Left kidney (tissue), 2 donors: ENCODE data around the gene ZNF184. TPM values are rescaled to one million over a fixed set of nuclear protein-coding genes. Genes with fewer than 3 reads are reported as not detected.
A peak's percentile ranks its signal among the peaks of the same experiment; 100 is the strongest.
"Not testable (repeated sequence)": the region's sequence is repeated elsewhere in the genome, so short reads cannot be mapped to it uniquely, and the experiment has no call there.

Experiments used
- DNase-seq: peaks from one replicate; pipeline ENCODE4 v3.0.0-alpha.2; 2013
- polyA plus RNA-seq: library from polyadenylated mRNA; unstranded; fragments of 120-200 nt; gene quantifications from one replicate; pipeline ENCODE4 v1.2.1, GENCODE V29; 2013; ENCODE audit not compliant: insufficient read length

The ZNF184 gene
- polyA plus RNA-seq, 1 donor: 20.6 TPM

DNA sequence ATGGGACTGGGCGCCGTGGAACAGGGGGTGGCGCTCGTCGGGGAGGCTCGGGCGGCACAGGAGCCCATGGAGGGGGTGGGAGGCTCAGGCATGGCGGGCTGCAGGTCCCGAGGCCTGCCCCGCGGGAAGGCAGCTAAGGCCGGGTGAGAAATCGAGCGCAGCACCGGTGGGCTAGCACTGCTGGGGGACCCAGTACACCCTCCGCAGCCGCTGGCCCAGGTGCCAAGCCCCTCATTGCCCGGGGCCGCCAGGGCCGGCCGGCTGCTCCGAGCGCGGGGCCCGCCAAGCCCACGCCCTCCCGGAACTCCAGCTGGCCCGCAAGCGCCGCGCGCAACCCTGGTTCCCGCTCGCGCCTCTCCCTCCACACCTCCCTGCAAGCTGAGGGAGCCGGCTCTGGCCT lies 48.1 kb downstream of the ZNF184 start:
- not testable (repeated sequence) for DNase-seq

DNA sequence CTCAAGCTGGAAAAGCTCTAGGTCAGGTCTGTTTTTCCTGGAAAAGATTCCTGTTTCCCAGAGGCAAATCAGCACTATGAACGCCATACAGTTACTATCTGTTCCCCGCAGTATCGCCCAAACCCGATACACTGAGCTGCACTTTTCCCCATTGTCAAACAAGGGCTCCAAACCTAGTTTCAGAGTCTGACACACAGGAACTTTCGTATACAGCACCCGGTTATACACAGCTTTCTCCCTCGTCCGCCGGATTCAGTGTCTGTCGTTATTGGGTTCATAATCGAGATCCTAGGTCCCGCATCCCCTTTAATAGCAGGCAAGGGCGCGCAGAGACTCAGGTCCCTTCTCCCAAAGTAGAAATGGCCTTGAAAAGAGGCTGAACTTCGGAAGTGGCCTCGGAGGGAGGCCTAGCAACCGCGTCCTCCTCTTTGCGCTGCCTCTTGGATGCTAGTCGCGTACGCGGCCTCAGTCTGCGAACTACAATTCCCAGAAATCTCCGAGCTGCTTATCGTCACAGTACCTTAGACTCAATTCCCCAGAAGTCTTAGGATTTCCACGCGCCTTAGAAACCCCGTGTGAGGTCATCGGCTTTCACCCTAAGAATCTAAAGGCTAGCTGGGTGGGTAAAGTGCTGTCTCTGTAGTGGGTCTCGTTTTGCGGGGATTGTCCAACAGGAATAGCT lies 50.1 kb downstream of the ZNF184 start:
- peak; percentile 31 for DNase-seq

DNA sequence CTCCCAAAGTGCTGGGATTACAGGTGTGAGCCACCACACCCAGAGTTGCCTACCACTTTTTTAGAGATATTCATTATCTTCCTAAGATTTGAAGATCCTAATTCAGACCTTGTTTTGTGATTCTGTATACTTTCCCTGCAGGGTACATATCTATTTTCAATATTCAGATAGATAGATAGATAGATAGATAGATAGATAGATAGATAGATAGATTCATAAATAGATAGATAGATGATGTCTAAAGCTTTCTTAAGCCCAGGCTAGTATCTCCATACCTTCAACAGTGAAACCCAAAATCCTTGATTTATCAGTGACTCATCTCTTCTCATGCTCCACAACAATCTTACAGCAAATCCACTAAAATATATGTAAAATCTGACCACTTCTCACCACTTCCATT lies 53.5 kb downstream of the ZNF184 start:
- DNase-seq: no peak

DNA sequence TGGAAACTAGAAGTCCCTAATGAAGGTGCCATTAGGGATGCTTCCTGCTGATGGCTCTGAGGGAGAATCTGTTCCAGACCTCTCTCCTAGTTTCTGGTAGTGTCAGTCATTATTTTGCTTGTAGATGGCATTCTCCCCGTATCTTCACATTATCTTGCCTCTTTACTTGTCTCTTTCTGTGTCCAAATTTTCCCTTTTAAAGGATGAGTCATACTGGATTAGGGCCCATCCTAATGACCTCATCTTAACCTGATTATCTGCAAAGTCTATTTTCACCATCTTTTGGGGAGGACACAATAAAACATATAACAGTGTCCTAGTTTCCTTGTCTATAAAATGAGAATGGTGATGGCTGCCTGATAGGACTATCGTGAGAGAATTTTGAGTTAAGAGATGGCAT lies 57.0 kb downstream of the ZNF184 start:
- no peak for DNase-seq

DNA sequence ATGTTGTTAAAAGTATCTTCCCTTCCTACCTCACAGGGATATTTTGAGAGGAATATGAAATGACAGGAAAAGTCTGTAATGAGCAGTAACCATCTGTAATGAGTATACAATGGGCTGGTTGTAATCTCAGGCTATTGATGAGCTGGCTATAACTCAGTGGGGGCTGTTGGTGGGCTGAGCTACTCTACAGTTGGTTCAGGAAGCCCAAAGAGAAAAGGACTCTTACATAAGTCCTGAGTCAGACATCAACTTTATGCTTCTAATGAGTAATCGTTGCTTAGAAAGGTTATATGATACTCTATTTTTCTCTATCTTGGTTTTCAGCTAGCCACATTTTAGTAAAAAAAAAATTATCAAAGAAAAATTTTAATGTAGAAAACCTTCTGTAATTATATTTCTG lies 57.9 kb downstream of the ZNF184 start:
- no peak for DNase-seq

DNA sequence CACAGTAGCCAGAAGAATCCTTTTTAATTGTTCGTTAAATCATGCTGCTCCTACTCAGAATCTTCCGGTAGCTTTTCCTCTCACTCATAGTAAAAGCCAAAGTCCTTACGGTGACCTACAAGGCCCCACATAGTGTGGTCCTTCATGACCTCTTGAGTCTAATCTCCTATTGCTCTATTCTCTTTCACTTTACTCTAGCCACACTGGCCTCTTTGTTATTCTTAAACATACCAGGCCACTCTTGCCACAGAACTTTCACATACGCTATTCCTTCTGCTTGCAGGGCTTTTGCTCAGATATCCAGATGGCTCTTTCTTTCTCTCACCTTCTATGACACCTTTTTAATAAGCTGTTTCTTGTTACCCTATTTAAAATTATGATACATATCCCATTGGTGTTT lies 58.6 kb downstream of the ZNF184 start:
- no peak for DNase-seq

DNA sequence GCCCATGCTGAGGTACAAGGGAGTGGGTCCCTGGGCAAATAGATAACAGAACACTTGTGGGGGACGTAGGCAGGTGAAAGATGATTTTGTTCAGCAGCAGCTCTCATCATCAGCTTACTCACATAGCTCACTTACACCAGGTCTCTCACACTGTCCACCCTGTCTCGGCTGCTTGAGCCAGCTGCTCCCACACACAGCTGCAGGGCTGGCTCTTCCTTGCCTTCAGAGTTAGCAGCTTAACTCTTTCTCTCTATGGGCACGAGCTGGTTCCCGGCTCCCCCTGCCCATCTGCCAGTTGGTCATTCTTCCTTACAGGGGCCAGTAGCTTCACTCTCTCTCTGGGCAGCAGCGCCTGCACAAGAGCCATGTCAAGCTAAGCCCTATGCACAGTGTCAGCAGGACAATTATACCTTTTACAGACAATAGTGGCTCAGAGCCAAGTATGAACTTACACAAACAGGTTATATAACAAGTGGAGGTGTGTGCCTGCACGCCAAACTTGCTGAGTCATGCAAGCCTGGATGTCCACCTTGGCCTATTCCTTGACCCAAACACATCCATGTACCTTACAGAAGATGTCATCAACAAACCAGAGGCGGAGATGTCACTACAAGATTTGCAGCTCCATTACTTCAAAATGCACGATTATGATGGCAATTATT lies 65.6 kb downstream of the ZNF184 start:
- no peak for DNase-seq

DNA sequence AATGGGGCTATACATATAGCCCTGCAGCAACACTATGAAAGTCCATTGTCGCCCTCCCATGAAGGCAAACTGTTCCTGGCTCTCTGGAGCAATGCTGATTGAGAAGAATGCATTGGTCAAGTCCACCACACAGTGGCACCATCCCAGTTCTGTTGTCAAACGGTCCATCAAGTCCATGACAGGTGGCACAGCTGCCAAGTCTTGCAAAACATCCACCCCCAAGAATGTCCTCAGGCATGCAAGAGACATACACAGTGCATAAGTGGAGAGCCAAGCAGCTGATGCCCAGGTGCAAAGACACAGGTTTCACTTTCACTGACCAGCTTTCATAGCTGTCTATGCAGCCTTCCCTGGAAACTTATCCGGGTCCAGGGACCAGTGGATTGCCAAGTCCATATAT lies 66.8 kb downstream of the ZNF184 start:
- no peak for DNase-seq

DNA sequence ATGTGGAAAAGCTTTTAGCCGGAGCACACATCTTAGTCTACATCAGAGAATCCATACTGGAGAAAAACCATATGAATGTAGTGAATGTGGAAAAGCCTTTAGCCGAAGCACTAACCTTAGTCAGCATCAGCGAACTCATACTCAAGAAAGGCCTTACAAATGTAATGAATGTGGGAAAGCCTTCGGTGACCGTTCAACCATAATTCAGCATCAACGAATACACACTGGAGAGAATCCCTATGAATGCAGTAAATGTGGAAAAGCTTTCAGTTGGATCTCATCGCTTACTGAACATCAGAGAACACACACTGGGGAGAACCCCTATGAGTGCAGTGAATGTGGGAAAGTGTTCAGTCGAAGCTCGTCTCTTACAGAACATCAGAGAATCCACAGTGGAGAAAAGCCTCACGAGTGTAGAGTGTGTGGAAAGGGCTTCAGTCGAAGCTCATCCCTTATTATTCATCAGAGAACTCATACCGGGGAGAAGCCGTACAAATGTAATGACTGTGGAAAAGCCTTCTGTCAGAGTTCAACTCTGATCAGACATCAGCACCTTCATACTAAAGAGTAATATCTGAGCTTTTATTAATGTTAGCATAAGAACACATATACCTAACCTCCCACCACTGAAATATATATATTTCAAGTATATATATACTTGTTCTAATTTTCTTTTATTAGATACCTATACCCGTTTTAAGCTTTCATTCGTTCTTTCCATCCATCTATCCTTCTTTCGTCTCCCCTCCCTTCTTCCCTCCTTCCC lies 71.8 kb downstream of the ZNF184 start:
- DNase-seq: no peak

Other genes starting within 250 kb of the ZNF184 start
- gene PRSS16, start 225.4 kb downstream of the ZNF184 start, polyA plus RNA-seq: 0.28 TPM
- gene POM121L2, start 160.8 kb downstream of the ZNF184 start, polyA plus RNA-seq: not detected
- 13.5 TPM for gene ZNF391, start 84.3 kb downstream of the ZNF184 start, polyA plus RNA-seq